Loucy (cell line): ENCODE measurements around the gene ANO2.

Experiments used
- H2AFZ ChIP-seq: fragments of 200-600 bp; sonication (generic); 2 replicates; pipeline ENCODE4 v1.6.0; 2016; ENCODE audit warnings: antibody characterized with exemption, mild to moderate bottlenecking, low read length, moderate library complexity
- H3F3A ChIP-seq: fragments of 200-600 bp; 2 replicates; pipeline ENCODE4 v1.6.0; 2016; ENCODE audit warnings: antibody characterized with exemption, low read depth, mild to moderate bottlenecking
- H3K27me3 ChIP-seq: fragments of 200-600 bp; sonication (generic); 2 replicates; pipeline ENCODE4 v1.6.1; 2014; ENCODE audit warnings: low read length, mild to moderate bottlenecking; ENCODE audit not compliant: insufficient read depth, poor library complexity, severe bottlenecking
- H3K36me3 ChIP-seq: fragments of 200-600 bp; sonication (generic); 2 replicates; pipeline ENCODE4 v1.6.1; 2016; ENCODE audit warnings: low read length; ENCODE audit not compliant: insufficient read depth
- H3K4me1 ChIP-seq: fragments of 200-600 bp; sonication (generic); 2 replicates; pipeline ENCODE4 v1.5.1; 2014; ENCODE audit warnings: low read length, mild to moderate bottlenecking; ENCODE audit not compliant: insufficient read depth, poor library complexity, severe bottlenecking
- H3K4me2 ChIP-seq: fragments of 200-600 bp; sonication (generic); 2 replicates; pipeline ENCODE4 v1.6.0; 2014; ENCODE audit warnings: antibody characterized with exemption, low read length, low read depth, mild to moderate bottlenecking; ENCODE audit not compliant: poor library complexity, severe bottlenecking
- H3K4me3 ChIP-seq: fragments of 200-600 bp; sonication (generic); 2 replicates; pipeline ENCODE4 v1.5.1; 2014; ENCODE audit warnings: low read length, mild to moderate bottlenecking, mixed read lengths; ENCODE audit not compliant: poor library complexity, severe bottlenecking
- H3K79me2 ChIP-seq: fragments of 200-600 bp; sonication (generic); 2 replicates; pipeline ENCODE4 v1.6.1; 2014; ENCODE audit warnings: low read length; ENCODE audit not compliant: insufficient read depth
- H3K9ac ChIP-seq: fragments of 200-600 bp; sonication (generic); 2 replicates; pipeline ENCODE4 v1.6.0; 2014; ENCODE audit warnings: mild to moderate bottlenecking, low read depth, low read length, moderate library complexity; ENCODE audit not compliant: poor library complexity, severe bottlenecking
- H3K9me2 ChIP-seq: fragments of 200-600 bp; sonication (generic); replicated peaks from 2 replicates; pipeline ENCODE4 v1.6.1; 2016; ENCODE audit warnings: low read depth, low read length, mixed read lengths
- H3K9me3 ChIP-seq: fragments of 200-600 bp; sonication (generic); 2 replicates; pipeline ENCODE4 v1.6.1; 2014; ENCODE audit warnings: mild to moderate bottlenecking, antibody characterized with exemption, low read length, low read depth; ENCODE audit not compliant: insufficient read depth
- H4K20me1 ChIP-seq: fragments of 200-600 bp; sonication (generic); 2 replicates; pipeline ENCODE4 v1.6.0; 2014; ENCODE audit warnings: antibody characterized with exemption, low read length, mild to moderate bottlenecking; ENCODE audit not compliant: insufficient read depth, poor library complexity, severe bottlenecking
- CTCF ChIP-seq: fragments of 200-600 bp; sonication (generic); conservative IDR thresholded peaks from 2 replicates; pipeline ENCODE4 v1.5.1; 2014; ENCODE audit warnings: mild to moderate bottlenecking, antibody characterized with exemption, low read length
- EZH2phosphoT487 ChIP-seq: fragments of 200-600 bp; IDR thresholded peaks from 2 replicates; pipeline ENCODE4 v1.6.1; 2018; ENCODE audit warnings: antibody characterized with exemption, mild to moderate bottlenecking, moderate library complexity, borderline replicate concordance

Gene ANO2

GRCh38 chr12:5556033-5556614 is 388.9 kb downstream of the ANO2 start:
- H3K9ac ChIP-seq: no peak overlapping the region
- TF ChIP-seq CTCF (peak; percentile 68), EZH2phosphoT487 (no peak)
- no peaks in the 10 kb centered on the region for H3K36me3 ChIP-seq
- no peak overlapping the region for H2AFZ ChIP-seq
- H3F3A ChIP-seq: no peaks in the 10 kb centered on the region
- no peaks in the 10 kb centered on the region for H4K20me1 ChIP-seq
- H3K9me2 ChIP-seq: no peaks in the 10 kb centered on the region
- H3K4me1 ChIP-seq: peaks cover 11% of the 10 kb centered on the region
- H3K4me3 ChIP-seq: no peak overlapping the region
- no peaks in the 10 kb centered on the region for H3K9me3 ChIP-seq
- no peak overlapping the region for H3K4me2 ChIP-seq
- no peaks in the 10 kb centered on the region for H3K79me2 ChIP-seq
- no peaks in the 10 kb centered on the region for H3K27me3 ChIP-seq

DNA sequence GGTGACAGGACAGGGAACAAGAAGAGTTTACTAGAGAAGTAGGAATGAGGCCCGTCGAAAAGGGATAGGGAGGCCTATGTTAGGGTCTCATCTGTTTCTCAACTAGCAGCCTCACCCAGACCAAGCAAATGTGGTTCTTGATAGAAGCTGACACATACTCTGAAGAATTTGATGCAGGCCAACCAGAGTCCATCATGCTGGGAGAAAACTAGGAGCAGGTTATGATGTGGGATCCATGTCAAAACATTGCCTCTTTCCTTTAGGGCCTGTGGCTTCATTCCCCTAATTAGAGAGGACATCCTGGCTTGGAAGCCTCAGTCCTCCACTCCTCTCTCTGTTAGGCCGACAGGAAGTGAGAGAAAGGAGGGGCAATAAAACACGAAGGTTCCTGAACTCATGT is 390.3 kb downstream of the ANO2 start:
- no peaks in the 10 kb centered on the region for H3K9me2 ChIP-seq
- no peak overlapping the region for H3K4me2 ChIP-seq
- H3K79me2 ChIP-seq: no peaks in the 10 kb centered on the region
- H3K4me1 ChIP-seq: peaks cover 4% of the 10 kb centered on the region
- H4K20me1 ChIP-seq: no peaks in the 10 kb centered on the region
- no peaks in the 10 kb centered on the region for H3K9me3 ChIP-seq
- no peak overlapping the region for H2AFZ ChIP-seq
- no peaks in the 10 kb centered on the region for H3F3A ChIP-seq
- TF ChIP-seq EZH2phosphoT487 (no peak), CTCF (no peak)
- no peak overlapping the region for H3K9ac ChIP-seq
- H3K36me3 ChIP-seq: no peaks in the 10 kb centered on the region
- no peak overlapping the region for H3K4me3 ChIP-seq
- no peaks in the 10 kb centered on the region for H3K27me3 ChIP-seq

GRCh38 chr12:5549011-5549410 is 396.0 kb downstream of the ANO2 start:
- no peaks in the 10 kb centered on the region for H3K4me1 ChIP-seq
- H3K9me3 ChIP-seq: no peaks in the 10 kb centered on the region; the same call in 1 of the 2 replicates
- no peaks in the 10 kb centered on the region for H4K20me1 ChIP-seq
- H3K27me3 ChIP-seq: no peaks in the 10 kb centered on the region
- no peak overlapping the region for H3K9ac ChIP-seq
- H2AFZ ChIP-seq: no peak overlapping the region
- no peak overlapping the region for H3K4me3 ChIP-seq
- H3K9me2 ChIP-seq: no peaks in the 10 kb centered on the region
- H3K36me3 ChIP-seq: no peaks in the 10 kb centered on the region
- no peak overlapping the region for H3K4me2 ChIP-seq
- H3K79me2 ChIP-seq: no peaks in the 10 kb centered on the region
- no peaks in the 10 kb centered on the region for H3F3A ChIP-seq
- TF ChIP-seq EZH2phosphoT487 (no peak), CTCF (no peak)
